B cell (primary cell): Measurements from ENCODE around the gene CLDND2. TPM values are rescaled to one million over a fixed set of nuclear protein-coding genes. Genes with fewer than 3 reads are reported as not detected.

ENCODE experiments used
- ATAC-seq: fragments of 200-7000 bp; cut with Tn5 transposase; one replicate; pipeline ENCODE4 v1.10.0; 2021; ENCODE audit warnings: low read depth, mild to moderate bottlenecking, moderate number of reproducible peaks, moderate library complexity
- CTCF ChIA-PET: fragments of 350-600 bp; sonication (Branson Sonifier 250); formaldehyde crosslinking; loops from one replicate; lab custom pipeline; 2021; ENCODE audit warnings: antibody characterized with exemption, inconsistent platforms; lab: Charles Lee
- POLR2A ChIA-PET: fragments of 350-600 bp; sonication (Branson Sonifier 250); formaldehyde crosslinking; loops from one replicate; lab custom pipeline; 2021; ENCODE audit warnings: antibody characterized with exemption; lab: Charles Lee
- DNase-seq: peaks from one replicate; pipeline ENCODE4 v3.0.0; 2013
- H2AFZ ChIP-seq: 2 replicates; pipeline ENCODE4 v1.6.1; 2012; ENCODE audit warnings: mild to moderate bottlenecking, low read depth, low read length; ENCODE audit not compliant: insufficient read depth, poor library complexity, severe bottlenecking
- H3K27ac ChIP-seq, 2 donors: 1 replicate in 1 of 2; 2 replicates in 1 of 2; pipeline ENCODE4 v1.5.1; 2012 to 2013; ENCODE audit warnings: low read length in 2 of 2, mild to moderate bottlenecking in 2 of 2, moderate library complexity in 1 of 2
- H3K27me3 ChIP-seq, 4 experiments: fragments of 200-600 bp in 1 of 4; sonication (generic) in 1 of 4; replicated peaks in 1 of 4; 1 replicate in 2 of 4; 2 replicates in 2 of 4; pipeline versions ENCODE4 v1.6.1 to v1.7.0; 2013 to 2016; ENCODE audit warnings: low read length in 3 of 4, mild to moderate bottlenecking in 2 of 4, mixed read lengths in 1 of 4, moderate library complexity in 1 of 4; ENCODE audit not compliant: insufficient read depth in 4 of 4, control insufficient read depth in 3 of 4; ENCODE audit errors: control extremely low read depth in 1 of 4
- H3K36me3 ChIP-seq, 2 experiments: replicated peaks in 1 of 2; 1 replicate in 1 of 2; 2 replicates in 1 of 2; pipeline versions ENCODE4 v1.6.1 to v1.7.1; 2013; ENCODE audit warnings: low read length in 1 of 2; ENCODE audit not compliant: insufficient read depth in 2 of 2, control insufficient read depth in 1 of 2; ENCODE audit errors: control extremely low read depth in 1 of 2, extremely low read depth in 1 of 2
- H3K4me1 ChIP-seq, 2 donors: fragments of 200-600 bp in 1 of 2; sonication (generic) in 1 of 2; 1 replicate in 1 of 2; 2 replicates in 1 of 2; pipeline versions ENCODE4 v1.5.1 to v1.6.1; 2013 to 2017; ENCODE audit warnings: low read length in 2 of 2; ENCODE audit not compliant: control insufficient read depth in 2 of 2, insufficient read depth in 2 of 2
- H3K4me2 ChIP-seq: replicated peaks from 2 replicates; pipeline ENCODE3; 2012; ENCODE audit warnings: mild to moderate bottlenecking, low read depth, low read length; ENCODE audit not compliant: poor library complexity, severe bottlenecking
- H3K4me3 ChIP-seq, 5 experiments: fragments of 200-600 bp in 1 of 5; sonication (generic) in 1 of 5; 1 replicate in 3 of 5; 2 replicates in 2 of 5; pipeline versions ENCODE4 v1.5.1 to v1.7.0; 2011 to 2016; ENCODE audit warnings: low read length in 4 of 5, mild to moderate bottlenecking in 4 of 5, low read depth in 2 of 5, control low read depth in 1 of 5, moderate library complexity in 1 of 5; ENCODE audit not compliant: insufficient read depth in 1 of 5; ENCODE audit errors: control extremely low read depth in 1 of 5, extremely low read depth in 1 of 5
- H3K79me2 ChIP-seq: fragments of 200-600 bp; sonication (generic); one replicate; pipeline ENCODE4 v1.6.0; 2016; ENCODE audit warnings: low read length; ENCODE audit not compliant: control insufficient read depth, insufficient read depth
- H3K9ac ChIP-seq: fragments of 200-600 bp; sonication (generic); 2 replicates; pipeline ENCODE4 v1.6.1; 2017; ENCODE audit warnings: mild to moderate bottlenecking, low read length, moderate library complexity
- H3K9me3 ChIP-seq, 3 donors: one replicate each; pipeline versions ENCODE4 v1.6.1 to v1.7.1; 2013; ENCODE audit warnings: low read length in 2 of 3; ENCODE audit not compliant: control insufficient read depth in 2 of 3, insufficient read depth in 1 of 3; ENCODE audit errors: control extremely low read depth in 1 of 3
- H4K20me1 ChIP-seq: 2 replicates; pipeline ENCODE4 v1.6.0; 2012; ENCODE audit warnings: mild to moderate bottlenecking, low read length; ENCODE audit not compliant: insufficient read depth, control insufficient read depth, poor library complexity, severe bottlenecking
- H3K27ac Mint-ChIP-seq: one replicate; pipeline ENCODE4 v1.8.0; 2021; ENCODE audit warnings: mixed read lengths
- H3K27me3 Mint-ChIP-seq: one replicate; pipeline ENCODE4 v1.8.0; 2021; ENCODE audit warnings: mixed read lengths
- H3K4me1 Mint-ChIP-seq: one replicate; pipeline ENCODE4 v1.8.0; 2021; ENCODE audit warnings: mixed read lengths
- H3K4me3 Mint-ChIP-seq: one replicate; pipeline ENCODE4 v1.8.0; 2021; ENCODE audit warnings: mixed read lengths
- H3K9me3 Mint-ChIP-seq: one replicate; pipeline ENCODE4 v1.8.0; 2022; ENCODE audit warnings: mixed read lengths; ENCODE audit not compliant: insufficient read depth
- EZH2 ChIP-seq: IDR thresholded peaks from 2 replicates; pipeline ENCODE4 v1.6.1; 2012; ENCODE audit warnings: borderline replicate concordance, low read depth, mild to moderate bottlenecking, moderate library complexity, low read length; ENCODE audit not compliant: insufficient read depth, poor library complexity, severe bottlenecking
- WGBS: methylation state at CpG from one replicate; pipeline ENCODE4 v1.1.5; 2013; ENCODE audit warnings: missing lambda C conversion rate; ENCODE audit not compliant: insufficient coverage; 5-methylcytosine and 5-hydroxymethylcytosine counted together
- intact Hi-C: fragments of 100-400 bp; cut with micrococcal nuclease; formaldehyde crosslinking; loops from one replicate; pipeline ENCODE4 v1.10.0; 2022
- polyA plus RNA-seq: library from polyadenylated mRNA; depleted of rRNA; stranded (reverse); fragments of >200 nt; gene quantifications from 2 replicates; pipeline ENCODE4 v1.2.3, GENCODE V29; 2012
- total RNA-seq, 2 donors: library from RNA; stranded (reverse); fragments of 120-200 nt in 1 of 2; gene quantifications; 1 replicate in 1 of 2; 2 replicates in 1 of 2; pipeline versions ENCODE4 v1.2.3 to v1.2.4, GENCODE V29; 2013 to 2022
- TF ChIP-seq, protein P1 (sequence below): fragments of 200-600 bp; IDR thresholded peaks from one replicate; pipeline ENCODE4 v1.8.0; 2022; ENCODE audit warnings: antibody characterized with exemption, mild to moderate bottlenecking

Gene CLDND2
- total and polyA plus RNA-seq, 2 donors (not counting 1 experiment from before 2014, with no cell fraction given) = 1.9 TPM; not detected in 1

DNA sequence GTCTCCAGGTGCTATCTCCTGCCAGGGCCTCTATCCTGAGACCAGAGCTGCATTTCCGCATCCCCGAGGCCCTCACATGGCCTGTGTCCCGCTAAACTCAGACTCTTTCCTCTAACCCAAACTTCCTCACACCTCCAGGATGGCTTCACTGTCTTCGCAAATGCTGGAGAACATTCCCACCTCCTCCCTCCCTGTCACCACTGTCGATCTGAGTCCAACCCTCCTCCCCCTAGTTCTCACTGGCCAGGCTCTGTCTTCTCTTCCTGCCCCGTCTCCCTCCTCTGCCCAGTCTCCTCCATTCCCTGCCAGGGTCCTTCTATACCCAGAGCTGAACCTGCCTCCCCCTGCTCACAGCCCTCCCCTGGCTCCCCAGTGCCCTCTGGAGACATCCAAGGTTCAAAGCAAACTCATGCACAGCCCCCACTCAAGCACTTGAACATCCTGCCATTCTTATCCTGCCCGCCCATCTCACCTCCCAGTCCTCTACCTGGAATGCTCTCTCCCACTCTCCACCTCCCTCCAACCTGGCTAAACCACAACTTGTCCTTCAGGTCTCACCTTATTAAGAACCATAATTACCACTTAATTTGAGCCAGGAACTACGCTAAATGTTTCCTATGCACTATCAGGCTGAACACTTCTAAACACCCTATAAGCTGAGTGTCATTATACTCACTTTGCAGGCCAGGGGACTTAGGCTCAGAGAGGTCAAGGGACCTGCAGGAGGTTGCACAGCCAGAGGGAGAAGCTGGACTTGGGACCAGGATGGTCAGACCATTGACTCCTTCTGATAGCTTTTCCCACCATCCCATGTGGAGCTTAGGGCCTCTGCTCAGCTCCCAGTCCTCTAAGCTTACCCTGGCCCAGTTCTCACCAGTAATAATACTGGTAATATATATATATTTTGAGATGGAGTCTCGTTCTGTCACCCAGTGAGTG, 25.9 kb downstream of the CLDND2 start:
- Mint-ChIP-seq H3K4me3 (peak overlapping the region; percentile 24), H3K9me3 (no peaks in the 10 kb centered on the region), H3K4me1 (peaks cover 56% of the 10 kb centered on the region), H3K27me3 (no peaks in the 10 kb centered on the region), H3K27ac (peak overlapping the region; percentile 71)
- no peaks in the 10 kb centered on the region for H3K27me3 ChIP-seq
- H2AFZ ChIP-seq = no peak overlapping the region
- WGBS = 71% methylated on average over 7 of the region's 9 CpGs
- peak overlapping the region; percentile 63 to 82 for H3K27ac ChIP-seq
- ATAC-seq (no peak), DNase-seq (no peak)
- H3K36me3 ChIP-seq = peaks cover 0 to 16% of the 10 kb centered on the region in 2 experiments
- no peaks in the 10 kb centered on the region for H3K9me3 ChIP-seq
- H3K79me2 ChIP-seq = no peaks in the 10 kb centered on the region
- intact Hi-C loops = no loop called here
- peak overlapping the region; percentile 2 for H3K4me2 ChIP-seq
- H3K4me1 ChIP-seq = peaks cover 43 to 71% of the 10 kb centered on the region in 2 donors
- no peaks in the 10 kb centered on the region for H4K20me1 ChIP-seq
- POLR2A ChIA-PET = interaction anchor here (1.4 to 1.8 kb wide), 3 partner anchors 22 to 75 kb away, joined by 4 to 5 read pairs (median 4); partner anchors contain the start of gene SIGLEC10
- TF ChIP-seq, protein P1, sequence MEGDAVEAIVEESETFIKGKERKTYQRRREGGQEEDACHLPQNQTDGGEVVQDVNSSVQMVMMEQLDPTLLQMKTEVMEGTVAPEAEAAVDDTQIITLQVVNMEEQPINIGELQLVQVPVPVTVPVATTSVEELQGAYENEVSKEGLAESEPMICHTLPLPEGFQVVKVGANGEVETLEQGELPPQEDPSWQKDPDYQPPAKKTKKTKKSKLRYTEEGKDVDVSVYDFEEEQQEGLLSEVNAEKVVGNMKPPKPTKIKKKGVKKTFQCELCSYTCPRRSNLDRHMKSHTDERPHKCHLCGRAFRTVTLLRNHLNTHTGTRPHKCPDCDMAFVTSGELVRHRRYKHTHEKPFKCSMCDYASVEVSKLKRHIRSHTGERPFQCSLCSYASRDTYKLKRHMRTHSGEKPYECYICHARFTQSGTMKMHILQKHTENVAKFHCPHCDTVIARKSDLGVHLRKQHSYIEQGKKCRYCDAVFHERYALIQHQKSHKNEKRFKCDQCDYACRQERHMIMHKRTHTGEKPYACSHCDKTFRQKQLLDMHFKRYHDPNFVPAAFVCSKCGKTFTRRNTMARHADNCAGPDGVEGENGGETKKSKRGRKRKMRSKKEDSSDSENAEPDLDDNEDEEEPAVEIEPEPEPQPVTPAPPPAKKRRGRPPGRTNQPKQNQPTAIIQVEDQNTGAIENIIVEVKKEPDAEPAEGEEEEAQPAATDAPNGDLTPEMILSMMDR = no peak
- no peak for TF ChIP-seq EZH2
- H3K9ac ChIP-seq = no peak overlapping the region
- CTCF ChIA-PET = interaction anchor here (1.3 to 7.0 kb wide), 10 partner anchors 23 to 317 kb away, joined by 3 to 70 read pairs (median 12); partner anchors contain the start of genes ETFB and SIGLEC10
- H3K4me3 ChIP-seq = no peak overlapping the region
